Calu3 (cell line): ENCODE data around the gene UFD1. TPM values are rescaled to one million over a fixed set of nuclear protein-coding genes. Genes with fewer than 3 reads are reported as not detected.

Source experiments
- BruUV-seq: library from RNA; stranded (reverse); fragments of 400-500 nt; replicated peaks from 2 replicates; lab custom pipeline; 2021; lab: Mats Ljungman, UMichigan
- CTCF ChIA-PET: fragments of 300-600 bp; sonication (Branson Sonifier 250); formaldehyde crosslinking; loops from one replicate; lab custom pipeline; 2022; ENCODE audit warnings: antibody characterized with exemption; lab: Charles Lee
- DNase-seq: peaks from one replicate; pipeline ENCODE4 v3.0.0; 2022
- H3K27ac Mint-ChIP-seq: one replicate; pipeline ENCODE4 v1.8.0; 2022; ENCODE audit warnings: mixed read lengths; ENCODE audit not compliant: unreplicated experiment
- H3K27me3 Mint-ChIP-seq: one replicate; pipeline ENCODE4 v1.8.0; 2022; ENCODE audit warnings: mixed read lengths; ENCODE audit not compliant: unreplicated experiment
- H3K36me3 Mint-ChIP-seq: one replicate; pipeline ENCODE4 v1.8.0; 2022; ENCODE audit warnings: mild to moderate bottlenecking, moderate library complexity, mixed read lengths; ENCODE audit not compliant: insufficient read depth, unreplicated experiment
- H3K4me1 Mint-ChIP-seq: one replicate; pipeline ENCODE4 v1.8.0; 2022; ENCODE audit warnings: mild to moderate bottlenecking, low read depth, mixed read lengths; ENCODE audit not compliant: unreplicated experiment
- H3K4me3 Mint-ChIP-seq: one replicate; pipeline ENCODE4 v1.8.0; 2022; ENCODE audit warnings: mild to moderate bottlenecking, low read depth, moderate library complexity, mixed read lengths; ENCODE audit not compliant: unreplicated experiment
- H3K9me3 Mint-ChIP-seq: one replicate; pipeline ENCODE4 v1.8.0; 2022; ENCODE audit warnings: low read depth, mixed read lengths; ENCODE audit not compliant: unreplicated experiment
- intact Hi-C: fragments of 100-400 bp; cut with micrococcal nuclease; formaldehyde crosslinking; loops from one replicate; pipeline ENCODE4 v1.10.0; 2022; ENCODE audit not compliant: unreplicated experiment
- total RNA-seq: library from RNA; stranded (reverse); gene quantifications from 2 replicates; pipeline ENCODE4 v1.2.3, GENCODE V29; 2022
- TF ChIP-seq, protein P1 (sequence below): fragments of 200-600 bp; IDR thresholded peaks from one replicate; pipeline ENCODE4 v1.8.0; 2022; ENCODE audit warnings: antibody characterized with exemption; ENCODE audit not compliant: unreplicated experiment

UFD1 gene
- total RNA-seq, 1 experiment from 2014 or later, result 95.7 TPM

DNA sequence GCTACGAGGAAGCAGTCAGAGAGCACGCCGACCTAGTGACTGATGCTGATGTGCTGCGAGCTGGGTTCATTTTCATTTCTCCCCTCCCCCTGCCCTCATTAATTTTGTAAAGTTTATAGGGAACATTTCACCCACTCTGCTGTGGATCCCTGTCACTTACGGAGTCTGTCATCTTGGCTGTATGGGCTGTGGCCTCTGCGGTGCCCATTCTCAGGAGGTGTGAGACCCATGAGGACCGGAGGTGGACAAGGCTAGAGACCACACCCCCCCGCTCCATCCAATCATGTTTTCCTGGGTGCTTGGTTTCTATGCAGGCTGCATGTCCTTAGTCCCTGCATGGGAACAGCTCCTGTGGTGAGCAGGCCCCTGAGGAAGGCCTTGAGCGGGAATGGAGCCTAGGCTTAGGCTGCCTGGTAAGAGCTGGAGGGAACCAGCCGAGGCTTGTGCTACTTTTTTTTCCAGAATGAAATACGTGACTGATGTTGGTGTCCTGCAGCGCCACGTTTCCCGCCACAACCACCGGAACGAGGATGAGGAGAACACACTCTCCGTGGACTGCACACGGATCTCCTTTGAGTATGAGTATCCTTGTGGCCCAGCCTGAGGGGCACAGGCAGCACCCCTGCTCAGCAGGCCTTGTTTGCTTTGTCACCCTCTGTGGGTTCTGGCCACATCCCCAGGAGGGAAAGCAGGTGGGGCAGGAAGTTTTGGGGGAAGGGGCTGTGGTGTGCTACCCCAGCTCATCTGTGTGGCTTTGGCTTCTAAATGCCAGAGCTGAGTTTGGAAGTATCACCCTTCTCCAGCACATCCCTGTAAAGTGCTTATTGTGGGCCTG is 26.1 kb upstream of the UFD1 start:
- CTCF ChIA-PET, result no interaction called here
- Mint-ChIP-seq H3K9me3 (no peaks in the 10 kb centered on the region), H3K4me3 (no peak overlapping the region), H3K27ac (no peak overlapping the region), H3K27me3 (no peaks in the 10 kb centered on the region), H3K4me1 (no peaks in the 10 kb centered on the region), H3K36me3 (peaks cover 17% of the 10 kb centered on the region)
- TF ChIP-seq, protein P1, sequence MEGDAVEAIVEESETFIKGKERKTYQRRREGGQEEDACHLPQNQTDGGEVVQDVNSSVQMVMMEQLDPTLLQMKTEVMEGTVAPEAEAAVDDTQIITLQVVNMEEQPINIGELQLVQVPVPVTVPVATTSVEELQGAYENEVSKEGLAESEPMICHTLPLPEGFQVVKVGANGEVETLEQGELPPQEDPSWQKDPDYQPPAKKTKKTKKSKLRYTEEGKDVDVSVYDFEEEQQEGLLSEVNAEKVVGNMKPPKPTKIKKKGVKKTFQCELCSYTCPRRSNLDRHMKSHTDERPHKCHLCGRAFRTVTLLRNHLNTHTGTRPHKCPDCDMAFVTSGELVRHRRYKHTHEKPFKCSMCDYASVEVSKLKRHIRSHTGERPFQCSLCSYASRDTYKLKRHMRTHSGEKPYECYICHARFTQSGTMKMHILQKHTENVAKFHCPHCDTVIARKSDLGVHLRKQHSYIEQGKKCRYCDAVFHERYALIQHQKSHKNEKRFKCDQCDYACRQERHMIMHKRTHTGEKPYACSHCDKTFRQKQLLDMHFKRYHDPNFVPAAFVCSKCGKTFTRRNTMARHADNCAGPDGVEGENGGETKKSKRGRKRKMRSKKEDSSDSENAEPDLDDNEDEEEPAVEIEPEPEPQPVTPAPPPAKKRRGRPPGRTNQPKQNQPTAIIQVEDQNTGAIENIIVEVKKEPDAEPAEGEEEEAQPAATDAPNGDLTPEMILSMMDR, result no peak
- no TSS peak for BruUV-seq
- intact Hi-C loops, result no loop called here
- no peak for DNase-seq

GRCh38 chr22:19503869-19504268 is 24.9 kb upstream of the UFD1 start:
- Mint-ChIP-seq H3K4me1 (no peaks in the 10 kb centered on the region), H3K36me3 (peaks cover 11% of the 10 kb centered on the region), H3K27ac (no peak overlapping the region), H3K27me3 (no peaks in the 10 kb centered on the region), H3K9me3 (no peaks in the 10 kb centered on the region), H3K4me3 (no peak overlapping the region)
- TF ChIP-seq, protein P1, result no peak
- intact Hi-C loops, result no loop called here
- BruUV-seq, result no TSS peak
- CTCF ChIA-PET, result no interaction called here
- no peak for DNase-seq

GRCh38 chr22:19503367-19503766 is 24.4 kb upstream of the UFD1 start:
- CTCF ChIA-PET, result no interaction called here
- TF ChIP-seq, protein P1, result no peak
- Mint-ChIP-seq H3K9me3 (no peaks in the 10 kb centered on the region), H3K4me3 (no peak overlapping the region), H3K27ac (no peak overlapping the region), H3K36me3 (peaks cover 8% of the 10 kb centered on the region), H3K4me1 (no peaks in the 10 kb centered on the region), H3K27me3 (no peaks in the 10 kb centered on the region)
- no TSS peak for BruUV-seq
- intact Hi-C loops, result no loop called here
- DNase-seq, result no peak

- TF ChIP-seq, protein P1, result no peak
- no peaks in the 10 kb centered on the region for H3K4me1 Mint-ChIP-seq
- H3K9me3 Mint-ChIP-seq, result no peaks in the 10 kb centered on the region
- no TSS peak for BruUV-seq
- no peaks in the 10 kb centered on the region for H3K27me3 Mint-ChIP-seq
- CTCF ChIA-PET, result no interaction called here
- no peak for DNase-seq
- intact Hi-C loops, result no loop called here
- H3K27ac Mint-ChIP-seq, result no peak overlapping the region
- peaks cover 8% of the 10 kb centered on the region for H3K36me3 Mint-ChIP-seq
- no peak overlapping the region for H3K4me3 Mint-ChIP-seq
These were observed 23.0 kb upstream of the UFD1 start for GRCh38 chr22:19501897-19502447.
